Pancreas (tissue), 10 donors: ENCODE data around the gene CD19. TPM values are rescaled to one million over a fixed set of nuclear protein-coding genes. Genes with fewer than 3 reads are reported as not detected.
A peak's percentile ranks its signal among the peaks of the same experiment; 100 is the strongest.

Source experiments
- ATAC-seq, 4 donors: fragments of 200-7000 bp; cut with Tn5 transposase; one replicate each; pipeline versions ENCODE4 v1.8.0 to v1.9.1; 2020; ENCODE audit warnings: mild to moderate bottlenecking in 4 of 4, moderate library complexity in 4 of 4
- DNase-seq, 6 donors: peaks; one replicate each; pipeline ENCODE4 v3.0.0-alpha.2; 2020
- FAIRE-seq: peaks from 2 replicates; lab custom pipeline; 2012; peaks lifted over from hg19 to GRCh38; lab: Jason Lieb, UNC
- H3K27ac ChIP-seq, 4 donors: fragments of 200-600 bp; sonication (generic); 1 replicate in 3 of 4; 2 replicates in 1 of 4; pipeline versions ENCODE4 v1.5.0 to v1.8.0; 2020
- H3K27me3 ChIP-seq, 4 donors: fragments of 200-600 bp; one replicate each; pipeline ENCODE4 v1.8.0; 2021
- H3K36me3 ChIP-seq, 3 donors: fragments of 200-600 bp; sonication (generic) in 1 of 3; one replicate each; pipeline versions ENCODE4 v1.5.0 to v1.8.0; 2020 to 2021
- H3K4me1 ChIP-seq, 3 donors: fragments of 200-600 bp; one replicate each; pipeline ENCODE4 v1.8.0; 2021
- H3K4me3 ChIP-seq, 4 donors: fragments of 200-600 bp; sonication (generic) in 2 of 4; one replicate each; pipeline versions ENCODE4 v1.5.0 to v1.8.0; 2020 to 2021
- H3K9me3 ChIP-seq, 4 donors: fragments of 200-600 bp; one replicate each; pipeline ENCODE4 v1.8.0; 2021
- CTCF ChIP-seq, 4 donors: fragments of 200-600 bp; sonication (generic) in 3 of 4; IDR thresholded peaks; one replicate each; pipeline versions ENCODE4 v1.5.0 to v1.8.0; 2021; ENCODE audit warnings: antibody characterized with exemption in 4 of 4
- WGBS, 2 donors: extraction: QIAGEN DNeasy Blood & Tissue Kit; methylation state at CpG; one replicate each; pipeline ENCODE4 v1.1.7; 2013; 5-methylcytosine and 5-hydroxymethylcytosine counted together
- intact Hi-C, 3 donors: fragments of 100-400 bp; cut with DNase I; formaldehyde crosslinking; loops; one replicate each; pipeline versions ENCODE4 v1.11.1 to v1.14.2; 2022
- polyA plus RNA-seq, 2 donors: library from polyadenylated mRNA; stranded (reverse); fragments of 200-250 nt; gene quantifications; one replicate each; pipeline ENCODE4 v1.2.3, GENCODE V29; 2013
- total RNA-seq, 6 donors: library from RNA; stranded (reverse); fragmentation: NEBNext Ultra II Directional in 4 of 6; extraction: Animal tissue kit (Norgen Biotek cat#: 25700) in 4 of 6; gene quantifications; one replicate each; pipeline versions ENCODE4 v1.2.1 to v1.2.4, GENCODE V29; 2021 to 2023
- donor health status: healthy with polysubstance abuse.
- donor health status: DM: no; HTN: no; CAD: no; lungs with moderate emphysema.
- donor health status: DM: no; HTN: no; CAD: no.
- donor health status: control.
- donor health status: control.
- donor health status: Bipolar disorder and iron deficiency.
- donor health status: DM: yes; HTN: yes; CAD: no.
- donor health status: DM: no; HTN: no; CAD: no.
- donor health status: DM: no; HTN: no; CAD: no.
- donor health status: DM: yes; HTN: yes; CAD: no.

CD19 gene
- total and polyA plus RNA-seq, 8 donors, result 0.08 to 0.15 (median 0.09) TPM; not detected in 4

GRCh38 chr16:28897826-28898225 lies 33.9 kb upstream of the CD19 start:
- H3K4me3 ChIP-seq, result no peak overlapping the region
- no peak overlapping the region for H3K27ac ChIP-seq
- H3K27me3 ChIP-seq, result no peaks in the 10 kb centered on the region
- ATAC-seq (no peak), FAIRE-seq (no peak), DNase-seq (no peak)
- no peaks in the 10 kb centered on the region for H3K36me3 ChIP-seq
- WGBS, 2 donors, result 55 to 64% methylated on average over 4 of the region's 4 CpGs
- no peak for TF ChIP-seq CTCF (IDR thresholded peaks at IDR 0.05)
- H3K4me1 ChIP-seq, result no peaks in the 10 kb centered on the region
- H3K9me3 ChIP-seq, result no peaks in the 10 kb centered on the region
- intact Hi-C loops, result no loop called here

- no peaks in the 10 kb centered on the region for H3K36me3 ChIP-seq
- intact Hi-C loops, result no loop called here
- H3K4me1 ChIP-seq, result no peaks in the 10 kb centered on the region
- 80 to 82% methylated on average over 15 of the region's 15 CpGs for WGBS, 2 donors
- no peaks in the 10 kb centered on the region for H3K27me3 ChIP-seq
- no peaks in the 10 kb centered on the region for H3K9me3 ChIP-seq
- no peak overlapping the region for H3K27ac ChIP-seq
- no peak for FAIRE-seq
- H3K4me3 ChIP-seq, result no peak overlapping the region
- no peak for ATAC-seq
- no peak for TF ChIP-seq CTCF (IDR thresholded peaks at IDR 0.05)
- DNase-seq, result no peak
Measured at GRCh38 chr16:28898266-28898665, 33.5 kb upstream of the CD19 start.

- no peaks in the 10 kb centered on the region for H3K9me3 ChIP-seq
Measured at GRCh38 chr16:28898942-28899341, 32.8 kb upstream of the CD19 start.

GRCh38 chr16:28899882-28900590 lies 31.7 kb upstream of the CD19 start:
- 87 to 88% methylated on average over 11 of the region's 11 CpGs for WGBS, 2 donors
- no peaks in the 10 kb centered on the region for H3K9me3 ChIP-seq
- intact Hi-C loops, result no loop called here
- H3K36me3 ChIP-seq, result no peaks in the 10 kb centered on the region
- ATAC-seq, result no peak
- no peak for FAIRE-seq
- no peak for TF ChIP-seq CTCF (IDR thresholded peaks at IDR 0.05)
- H3K27me3 ChIP-seq, result no peaks in the 10 kb centered on the region
- DNase-seq, result no peak
- H3K27ac ChIP-seq, result no peak overlapping the region
- H3K4me1 ChIP-seq, result no peaks in the 10 kb centered on the region
- H3K4me3 ChIP-seq, result no peak overlapping the region

More at GRCh38 chr16:28898942-28899341, 32.8 kb upstream of the CD19 start:
- 69 to 78% methylated on average over 4 of the region's 4 CpGs for WGBS, 2 donors
- no peak overlapping the region for H3K27ac ChIP-seq
- FAIRE-seq (no peak), DNase-seq (no peak), ATAC-seq (no peak)
- intact Hi-C loops, result no loop called here
- no peaks in the 10 kb centered on the region for H3K27me3 ChIP-seq
- no peak overlapping the region for H3K4me3 ChIP-seq
- H3K4me1 ChIP-seq, result no peaks in the 10 kb centered on the region
- TF ChIP-seq CTCF (IDR thresholded peaks at IDR 0.05), result no peak
- H3K36me3 ChIP-seq, result no peaks in the 10 kb centered on the region

- WGBS, 2 donors, result 90 to 91% methylated on average over 25 of the region's 25 CpGs
- FAIRE-seq, result no peak
Measured at GRCh38 chr16:28900601-28901000, 31.2 kb upstream of the CD19 start.

More at GRCh38 chr16:28900601-28901000, 31.2 kb upstream of the CD19 start:
- Histone ChIP-seq H3K36me3 (no peaks in the 10 kb centered on the region), H3K9me3 (no peaks in the 10 kb centered on the region), H3K4me3 (no peak overlapping the region), H3K27me3 (no peaks in the 10 kb centered on the region), H3K27ac (no peak overlapping the region), H3K4me1 (no peaks in the 10 kb centered on the region)
- intact Hi-C loops, result no loop called here
- ATAC-seq (no peak), DNase-seq (peak in 1 of 6 donors; percentile 60)
- TF ChIP-seq CTCF (IDR thresholded peaks at IDR 0.05), result no peak
